ENCODE results near the gene TMCC2.

GRCh38 chr1:205304695-205305070, 76.9 kb downstream of the TMCC2 start:
- TF ChIP-seq POLR2AphosphoS5 (IDR thresholded peaks at IDR 0.05; ENCODE audit: low read depth, low read length) (no peak), REST (IDR thresholded peaks at IDR 0.05; ENCODE audit: insufficient read depth in 1 of 2, low read depth in 2 of 2, low read length in 2 of 2) (no peak)
